ENCODE results near the gene C1orf198.

Gene C1orf198

GRCh38 chr1:230867903-230868735, at the start of gene C1orf198:
C1orf198 (minus strand) TSS chr1:230868521; CDS start chr1:230868512, 9 bp downstream.
- FAIRE-seq: no peak

GRCh38 chr1:230917284-230918135, 49.2 kb upstream of the C1orf198 start:
- peak; percentile 92 for FAIRE-seq

GRCh38 chr1:230916587-230917283, 48.4 kb upstream of the C1orf198 start:
- no peak for FAIRE-seq

- no peak for FAIRE-seq
These were observed 46.8 kb upstream of the C1orf198 start for GRCh38 chr1:230915078-230915477.

GRCh38 chr1:230913496-230913895, 45.2 kb upstream of the C1orf198 start:
- FAIRE-seq: no peak

- no peak for FAIRE-seq
These were observed 42.4 kb upstream of the C1orf198 start for GRCh38 chr1:230910755-230911117.

- FAIRE-seq: no peak
These were observed 41.8 kb upstream of the C1orf198 start for GRCh38 chr1:230909974-230910754.

- no peak for FAIRE-seq
These were observed 39.3 kb upstream of the C1orf198 start for GRCh38 chr1:230907472-230908205.

- FAIRE-seq: no peak
These were observed 37.9 kb upstream of the C1orf198 start for GRCh38 chr1:230906226-230906625.

- FAIRE-seq: no peak
These were observed 37.4 kb upstream of the C1orf198 start for GRCh38 chr1:230905733-230906132.

GRCh38 chr1:230902349-230902923, 34.1 kb upstream of the C1orf198 start:
- no peak for FAIRE-seq

GRCh38 chr1:230901671-230902070, 33.4 kb upstream of the C1orf198 start:
- no peak for FAIRE-seq

- no peak for FAIRE-seq
These were observed 32.7 kb upstream of the C1orf198 start for GRCh38 chr1:230900984-230901383.

- no peak for FAIRE-seq
These were observed 31.5 kb upstream of the C1orf198 start for GRCh38 chr1:230899841-230900251.

GRCh38 chr1:230898748-230899147, 30.4 kb upstream of the C1orf198 start:
- FAIRE-seq: no peak

- FAIRE-seq: no peak
These were observed 29.8 kb upstream of the C1orf198 start for GRCh38 chr1:230898144-230898543.

- FAIRE-seq: no peak
These were observed 28.5 kb upstream of the C1orf198 start for GRCh38 chr1:230896779-230897178.

- FAIRE-seq: no peak
These were observed 27.1 kb upstream of the C1orf198 start for GRCh38 chr1:230895452-230895851.

GRCh38 chr1:230894664-230895063, 26.3 kb upstream of the C1orf198 start:
- no peak for FAIRE-seq

GRCh38 chr1:230894032-230894431, 25.7 kb upstream of the C1orf198 start:
- FAIRE-seq: no peak

GRCh38 chr1:230892018-230892491, 23.7 kb upstream of the C1orf198 start:
- FAIRE-seq: no peak
